HG02852 (cell line): ENCODE measurements around the gene CATSPERD.
"Not testable (repeated sequence)": the region's sequence is repeated elsewhere in the genome, so short reads cannot be mapped to it uniquely, and the experiment has no call there.

Source experiments
- ATAC-seq: cut with Tn5 transposase; IDR thresholded peaks from one replicate; pipeline ENCODE4 v1.9.1; 2021; ENCODE audit warnings: mild to moderate bottlenecking, moderate library complexity; ENCODE audit not compliant: unreplicated experiment

CATSPERD gene

GRCh38 chr19:5697890-5698634, 22.4 kb upstream of the CATSPERD start:
- ATAC-seq = no peak

- no peak for ATAC-seq
Observed at GRCh38 chr19:5698635-5699422, 21.6 kb upstream of the CATSPERD start.

DNA sequence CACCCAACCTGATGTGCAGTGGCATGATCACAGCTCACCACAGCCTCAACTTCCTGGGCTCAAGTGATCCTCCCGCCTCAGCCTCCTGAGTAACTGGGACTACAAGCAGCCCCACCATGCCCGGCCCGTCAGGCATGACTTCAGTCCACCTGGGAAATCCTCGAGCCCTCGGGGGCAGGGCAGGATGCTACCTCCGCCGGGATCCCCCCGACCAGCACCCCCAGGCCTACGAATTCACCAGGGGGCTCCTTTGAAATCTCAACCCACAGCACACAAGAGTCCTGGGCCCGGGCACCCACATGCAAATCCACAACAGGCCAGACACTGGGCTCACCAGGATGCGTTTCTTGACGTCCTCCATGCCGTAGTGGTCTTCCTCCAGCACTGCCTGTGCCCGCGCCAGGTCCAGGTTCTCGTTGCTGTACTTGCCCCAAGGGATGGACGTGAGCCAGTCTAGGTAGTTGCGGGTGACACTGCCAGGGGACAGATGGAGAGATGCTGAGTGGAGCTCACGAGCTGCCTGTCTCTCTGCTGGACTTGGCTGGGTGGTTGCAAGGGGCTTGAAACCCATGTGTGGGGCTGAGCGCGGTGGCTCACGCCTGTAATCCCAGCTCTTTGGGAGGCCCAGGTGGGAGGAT, 19.9 kb upstream of the CATSPERD start:
- no peak for ATAC-seq

- not testable (repeated sequence) for ATAC-seq
Observed at GRCh38 chr19:5702053-5702410, 18.4 kb upstream of the CATSPERD start.

- no peak for ATAC-seq
Observed at GRCh38 chr19:5703819-5704818, 16.3 kb upstream of the CATSPERD start.

GRCh38 chr19:5705552-5705951, 14.9 kb upstream of the CATSPERD start:
- no peak for ATAC-seq

DNA sequence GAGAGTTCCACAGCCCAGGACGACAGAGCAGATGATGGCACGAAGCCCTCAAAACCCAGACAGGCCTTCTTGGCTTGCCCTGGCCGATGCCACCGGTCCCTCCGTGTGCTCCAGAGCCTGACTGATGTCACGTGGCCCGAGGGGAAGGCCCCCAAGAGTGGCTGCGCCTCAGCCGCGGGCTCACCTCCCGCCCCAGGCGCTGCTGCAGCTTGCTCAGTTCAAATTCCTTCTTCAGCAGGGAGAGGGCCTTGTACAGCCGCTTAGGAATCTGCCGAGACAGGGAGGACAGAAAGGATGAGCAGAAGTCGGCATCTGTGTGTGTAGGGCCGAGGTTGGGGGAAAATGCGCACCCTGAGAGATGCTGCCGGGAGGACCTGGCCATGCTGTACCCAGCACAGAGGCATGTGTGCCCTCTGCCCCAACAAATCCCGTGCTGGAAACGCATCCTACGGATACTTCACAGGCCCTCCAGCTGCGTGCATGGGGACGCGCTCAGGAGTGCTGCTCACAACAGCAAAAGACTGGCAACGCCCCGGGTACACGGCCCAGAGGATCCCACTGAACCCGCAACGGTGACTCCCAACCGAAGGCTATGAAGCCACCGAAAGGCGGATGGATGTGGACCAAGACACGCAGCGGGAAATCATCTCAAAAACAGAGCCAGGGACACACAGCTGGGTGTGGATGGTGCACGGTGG, 13.4 kb upstream of the CATSPERD start:
- ATAC-seq = no peak

- ATAC-seq = no peak
Observed at GRCh38 chr19:5707576-5708575, 12.6 kb upstream of the CATSPERD start.

DNA sequence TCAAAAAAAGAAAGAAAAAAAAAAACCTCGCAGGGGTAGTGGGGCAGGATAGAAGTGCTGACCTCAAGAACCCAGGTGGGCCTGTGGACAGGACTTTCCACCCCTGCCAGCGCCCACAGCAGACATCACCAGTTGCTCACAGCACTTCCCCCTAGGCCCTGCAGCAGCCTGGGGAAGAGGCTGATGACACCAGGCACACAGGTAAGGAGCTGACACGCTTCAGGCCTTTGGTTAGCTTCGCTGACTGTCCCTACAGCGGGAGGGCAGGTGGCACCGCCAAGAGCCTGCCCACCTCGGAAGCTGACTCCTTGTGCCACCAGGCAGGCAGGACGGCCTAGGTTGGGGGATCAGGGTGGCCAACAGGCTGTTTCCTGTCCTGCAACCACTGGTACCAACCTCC, 9.4 kb upstream of the CATSPERD start:
- no peak for ATAC-seq

DNA sequence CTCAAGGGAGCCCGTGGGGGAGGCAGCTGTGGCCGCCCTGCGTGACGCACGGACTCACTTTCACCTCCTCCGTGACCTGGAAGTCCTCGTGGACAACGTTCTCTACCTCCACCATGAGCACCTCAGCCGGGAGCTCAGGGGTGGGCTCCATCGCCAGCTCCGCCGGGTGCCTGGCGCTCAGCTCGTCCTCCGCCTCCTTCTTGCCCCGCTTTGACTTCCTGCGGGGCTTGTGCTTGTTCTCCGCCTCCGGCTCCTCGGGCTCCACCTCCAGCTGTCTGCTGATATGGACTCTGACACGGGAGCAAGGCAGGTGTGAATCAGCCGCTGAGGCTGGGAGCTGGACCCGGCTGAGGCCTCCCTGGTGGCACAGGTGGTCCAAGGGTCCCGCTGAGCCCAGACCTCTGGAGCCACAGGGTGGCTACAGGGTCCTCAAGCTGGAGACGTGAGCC, 8.7 kb upstream of the CATSPERD start:
- ATAC-seq = no peak

- ATAC-seq = no peak
Observed at GRCh38 chr19:5713228-5713627, 7.2 kb upstream of the CATSPERD start.

DNA sequence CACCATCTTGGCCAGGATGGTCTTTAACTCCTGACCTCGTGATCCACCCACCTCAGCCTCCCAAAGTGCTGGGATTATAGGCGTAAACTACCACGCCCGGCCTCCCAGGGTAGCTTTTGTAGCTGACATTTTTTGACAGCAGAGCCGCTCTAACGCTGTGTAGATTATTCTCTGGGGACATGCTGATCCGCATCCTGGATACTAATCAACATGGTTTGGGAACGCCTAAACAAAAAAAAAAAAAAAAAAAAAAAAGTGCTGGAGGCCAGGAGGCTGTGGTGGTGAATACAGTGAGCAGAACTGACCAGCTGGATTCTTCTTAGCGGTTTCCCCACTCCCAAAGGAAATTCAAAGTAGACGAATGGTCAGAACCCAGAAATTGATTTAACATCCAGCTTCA, 5.6 kb upstream of the CATSPERD start:
- ATAC-seq = no peak

- no peak for ATAC-seq
Observed at GRCh38 chr19:5717215-5717935, 3.1 kb upstream of the CATSPERD start.

DNA sequence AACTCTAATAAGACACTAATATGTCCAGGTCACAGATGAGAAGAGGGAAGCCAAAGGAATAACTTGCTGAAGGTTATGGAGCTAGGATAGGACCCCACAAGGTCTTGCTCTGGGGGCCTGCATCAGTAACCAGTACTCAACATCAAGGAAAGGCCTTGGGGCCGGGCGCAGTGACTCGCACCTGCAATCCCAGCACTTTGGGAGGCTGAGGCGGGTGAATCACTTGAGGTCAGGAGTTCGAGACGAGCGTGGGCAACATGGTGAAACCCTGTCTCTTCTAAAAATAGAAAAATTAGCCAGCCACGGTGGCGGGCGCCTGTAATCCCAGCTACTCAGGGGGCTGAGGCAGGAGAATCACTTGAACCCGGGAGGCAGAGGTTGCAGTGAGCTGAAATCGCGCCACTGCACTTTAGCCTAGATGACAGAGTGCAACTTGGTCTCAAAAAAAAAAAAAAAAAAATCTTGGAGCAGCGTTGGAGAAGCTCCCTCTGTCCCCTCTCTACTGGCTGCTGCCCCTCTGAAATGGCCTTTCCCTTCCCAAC, 2.3 kb upstream of the CATSPERD start:
- ATAC-seq = no peak

DNA sequence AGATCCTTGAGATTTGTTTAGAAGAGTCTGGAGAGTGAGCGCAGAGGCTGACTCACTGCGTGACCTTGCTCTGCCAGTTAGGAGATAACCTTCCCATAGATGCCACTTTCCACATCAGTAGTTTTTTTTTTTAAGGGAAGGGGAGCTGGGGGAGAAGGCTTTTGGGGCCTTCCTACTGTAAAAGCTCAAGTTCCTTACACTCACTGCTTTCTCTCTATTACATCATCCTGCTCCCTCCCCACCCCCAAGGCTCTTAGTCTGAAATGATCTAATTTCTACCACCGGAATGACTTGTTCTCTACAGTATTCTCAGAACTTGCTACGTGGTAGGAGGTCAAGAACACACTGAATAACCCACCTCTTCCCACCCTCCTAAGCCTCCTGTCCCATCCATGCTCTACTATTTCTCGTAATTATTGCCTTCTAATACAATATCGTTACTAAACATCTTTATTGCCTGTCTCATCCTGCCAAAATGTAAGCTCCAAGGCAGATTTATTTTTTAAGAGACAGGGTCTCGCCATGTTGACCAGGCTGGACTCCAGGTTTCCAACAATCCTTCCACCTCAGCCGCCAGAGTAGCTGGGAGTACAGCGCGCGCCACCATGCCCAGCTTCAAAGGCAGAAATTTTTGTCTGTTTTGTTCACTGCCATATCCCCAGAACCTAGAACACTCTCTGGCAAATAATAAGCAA, 1.7 kb upstream of the CATSPERD start:
- no peak for ATAC-seq

DNA sequence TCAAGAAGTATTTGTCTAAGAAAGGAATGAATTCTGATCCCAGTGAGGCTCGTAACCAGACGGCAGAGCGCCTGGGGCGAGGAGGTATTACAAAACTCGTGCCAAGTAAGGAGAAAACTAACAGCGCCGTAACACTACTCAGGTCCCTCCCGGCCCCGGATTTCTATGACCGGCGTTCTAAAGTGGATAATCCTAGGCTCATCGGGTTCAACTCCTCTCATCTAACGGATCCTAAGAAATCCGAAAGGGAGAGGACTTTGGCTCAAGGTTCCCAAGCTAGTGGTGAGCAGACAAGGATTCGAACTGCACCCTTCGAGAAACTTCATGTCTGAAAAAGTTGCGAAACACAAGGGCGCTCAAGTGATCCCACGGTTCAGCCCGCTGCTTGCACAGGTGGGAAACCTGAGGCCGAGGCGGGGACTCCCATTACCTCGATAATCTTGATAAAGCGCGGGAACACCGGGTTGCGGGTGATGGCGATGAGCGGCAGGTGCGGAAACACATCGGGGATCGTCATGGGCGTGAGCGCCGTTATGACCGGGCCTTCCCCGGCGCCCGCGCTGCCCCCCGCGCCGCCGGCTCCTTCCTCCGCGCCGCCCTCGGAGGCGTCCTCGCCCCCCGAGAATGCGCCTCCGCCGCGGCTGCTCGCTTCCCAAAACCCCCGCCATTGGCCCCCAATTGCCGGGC, 1.0 kb upstream of the CATSPERD start:
- ATAC-seq = no peak
